HepG2 (cell line): Measurements from ENCODE around the gene ZNF687.

Experiments used
- BRD4 ChIP-seq: sonication (generic); formaldehyde crosslinking; IDR thresholded peaks from 2 replicates; pipeline ENCODE4 v1.4.0; 2020; ENCODE audit warnings: missing genetic modification reagents
- CREB1 ChIP-seq, 2 experiments: fragments of 450-650 bp in 1 of 2; IDR thresholded peaks; 2 replicates each; pipeline ENCODE4 v1.6.1; 2016 to 2017; ENCODE audit warnings: control low read depth in 1 of 2, mild to moderate bottlenecking in 1 of 2, missing compliant biosample characterization in 1 of 2, missing genetic modification characterization in 1 of 2
- HNRNPLL ChIP-seq: fragments of 200-400 bp; formaldehyde crosslinking; IDR thresholded peaks from 2 replicates; pipeline ENCODE4 v1.6.1; 2017; ENCODE audit warnings: mild to moderate bottlenecking, low read depth, low read length; ENCODE audit not compliant: poor library complexity, severe bottlenecking
- MAFG ChIP-seq: sonication (generic); formaldehyde crosslinking; IDR thresholded peaks from 2 replicates; pipeline ENCODE4 v1.5.1; 2020; ENCODE audit warnings: mild to moderate bottlenecking, missing genetic modification reagents
- PAX8 ChIP-seq: sonication (generic); formaldehyde crosslinking; IDR thresholded peaks from 2 replicates; pipeline ENCODE4 v1.8.0; 2022; ENCODE audit warnings: mild to moderate bottlenecking, missing genetic modification reagents, borderline replicate concordance
- POLR2AphosphoS5 ChIP-seq: IDR thresholded peaks from 2 replicates; pipeline ENCODE4 v1.6.1; 2012; ENCODE audit warnings: low read depth, low read length
- SMYD3 ChIP-seq: sonication (generic); formaldehyde crosslinking; IDR thresholded peaks from 2 replicates; pipeline ENCODE4 v1.8.1; 2023; ENCODE audit warnings: mild to moderate bottlenecking, missing genetic modification reagents
- ZBTB26 ChIP-seq: IDR thresholded peaks from 2 replicates; pipeline ENCODE4 v1.6.1; 2016; ENCODE audit warnings: missing compliant biosample characterization, missing genetic modification reagents, borderline replicate concordance
- ZBTB33 ChIP-seq: sonication (generic); formaldehyde crosslinking; IDR thresholded peaks from 2 replicates; pipeline ENCODE4 v1.4.0; 2020; ENCODE audit warnings: missing genetic modification reagents
- ZNF703 ChIP-seq: sonication (generic); formaldehyde crosslinking; IDR thresholded peaks from 2 replicates; pipeline ENCODE4 v1.5.1; 2020; ENCODE audit warnings: missing genetic modification reagents, mild to moderate bottlenecking, moderate library complexity, borderline replicate concordance
- ZNF746 ChIP-seq: sonication (generic); formaldehyde crosslinking; IDR thresholded peaks from 2 replicates; pipeline ENCODE4 v1.8.0; 2022; ENCODE audit warnings: mild to moderate bottlenecking, missing genetic modification reagents
- TF ChIP-seq, protein P1 (sequence below): sonication (generic); formaldehyde crosslinking; IDR thresholded peaks from 2 replicates; pipeline ENCODE4 v1.5.0; 2020; ENCODE audit warnings: mild to moderate bottlenecking, missing genetic modification reagents, moderate library complexity

GRCh38 chr1:151311011-151311410 lies 28.9 kb downstream of the ZNF687 start:
- TF ChIP-seq, protein P1, sequence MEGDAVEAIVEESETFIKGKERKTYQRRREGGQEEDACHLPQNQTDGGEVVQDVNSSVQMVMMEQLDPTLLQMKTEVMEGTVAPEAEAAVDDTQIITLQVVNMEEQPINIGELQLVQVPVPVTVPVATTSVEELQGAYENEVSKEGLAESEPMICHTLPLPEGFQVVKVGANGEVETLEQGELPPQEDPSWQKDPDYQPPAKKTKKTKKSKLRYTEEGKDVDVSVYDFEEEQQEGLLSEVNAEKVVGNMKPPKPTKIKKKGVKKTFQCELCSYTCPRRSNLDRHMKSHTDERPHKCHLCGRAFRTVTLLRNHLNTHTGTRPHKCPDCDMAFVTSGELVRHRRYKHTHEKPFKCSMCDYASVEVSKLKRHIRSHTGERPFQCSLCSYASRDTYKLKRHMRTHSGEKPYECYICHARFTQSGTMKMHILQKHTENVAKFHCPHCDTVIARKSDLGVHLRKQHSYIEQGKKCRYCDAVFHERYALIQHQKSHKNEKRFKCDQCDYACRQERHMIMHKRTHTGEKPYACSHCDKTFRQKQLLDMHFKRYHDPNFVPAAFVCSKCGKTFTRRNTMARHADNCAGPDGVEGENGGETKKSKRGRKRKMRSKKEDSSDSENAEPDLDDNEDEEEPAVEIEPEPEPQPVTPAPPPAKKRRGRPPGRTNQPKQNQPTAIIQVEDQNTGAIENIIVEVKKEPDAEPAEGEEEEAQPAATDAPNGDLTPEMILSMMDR (CRISPR knock-in tag), result no peak
- TF ChIP-seq HNRNPLL, result no peak
- no peak for TF ChIP-seq ZBTB33 (CRISPR knock-in tag)
- no peak for TF ChIP-seq SMYD3 (CRISPR knock-in tag)
- TF ChIP-seq POLR2AphosphoS5, result no peak
- no peak for TF ChIP-seq BRD4 (CRISPR knock-in tag)
- no peak for TF ChIP-seq ZNF703 (CRISPR knock-in tag)
- no peak for TF ChIP-seq ZNF746 (CRISPR knock-in tag)
- no peak for TF ChIP-seq MAFG (CRISPR knock-in tag)
- TF ChIP-seq CREB1 (IDR thresholded peaks at IDR 0.05), result no peak
- TF ChIP-seq CREB1 (CRISPR knock-in tag; IDR thresholded peaks at IDR 0.05), result no peak
- TF ChIP-seq PAX8 (CRISPR knock-in tag), result no peak
- no peak for TF ChIP-seq ZBTB26 (CRISPR knock-in tag)
